Glomerular visceral epithelial cell (primary cell): ENCODE results near the gene TOLLIP.
"Not testable (repeated sequence)": the region's sequence is repeated elsewhere in the genome, so short reads cannot be mapped to it uniquely, and the experiment has no call there.

ENCODE experiments used
- DNase-seq: peaks from one replicate; pipeline ENCODE4 v3.0.0-alpha.2; 2016; ENCODE audit errors: extremely low spot score

TOLLIP gene

GRCh38 chr11:1283091-1283511 is 26.3 kb downstream of the TOLLIP start:
- no peak for DNase-seq

GRCh38 chr11:1281974-1282365 is 27.5 kb downstream of the TOLLIP start:
- no peak for DNase-seq

DNA sequence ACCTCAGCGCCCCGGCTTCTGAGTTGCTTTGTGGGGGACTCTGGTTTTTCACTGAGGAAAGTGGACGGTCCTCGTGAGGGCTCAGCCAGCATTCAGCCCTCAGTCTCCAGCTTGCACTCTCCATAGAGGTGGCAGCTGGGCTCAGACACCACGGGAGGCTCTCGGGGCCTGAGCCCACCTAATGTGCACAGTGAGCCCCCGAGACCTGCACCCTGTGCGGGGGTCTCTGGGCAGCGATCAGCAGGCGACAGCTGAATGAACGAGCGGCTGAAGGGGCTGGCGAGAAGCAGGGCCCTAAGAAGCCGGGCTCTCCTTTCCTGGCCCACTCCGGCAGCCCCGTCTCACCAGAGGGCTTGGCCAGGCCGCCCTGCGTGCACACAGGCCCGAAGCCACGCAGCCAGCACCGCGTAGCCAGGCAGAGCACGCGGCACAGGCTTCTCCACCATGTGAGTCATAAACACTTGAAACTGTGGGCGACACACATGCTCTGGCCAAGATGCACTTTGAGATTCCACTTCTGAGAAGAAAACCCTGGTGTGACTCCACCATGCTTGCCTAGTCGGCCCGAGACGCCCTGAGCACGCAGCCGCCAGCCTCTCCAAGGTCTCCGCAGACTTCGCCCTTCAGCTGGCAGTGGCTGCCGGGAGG is 28.0 kb downstream of the TOLLIP start:
- no peak for DNase-seq

GRCh38 chr11:1280116-1281035 is 29.1 kb downstream of the TOLLIP start:
- DNase-seq: no peak

GRCh38 chr11:1279674-1280055 is 29.8 kb downstream of the TOLLIP start:
- DNase-seq: no peak

DNA sequence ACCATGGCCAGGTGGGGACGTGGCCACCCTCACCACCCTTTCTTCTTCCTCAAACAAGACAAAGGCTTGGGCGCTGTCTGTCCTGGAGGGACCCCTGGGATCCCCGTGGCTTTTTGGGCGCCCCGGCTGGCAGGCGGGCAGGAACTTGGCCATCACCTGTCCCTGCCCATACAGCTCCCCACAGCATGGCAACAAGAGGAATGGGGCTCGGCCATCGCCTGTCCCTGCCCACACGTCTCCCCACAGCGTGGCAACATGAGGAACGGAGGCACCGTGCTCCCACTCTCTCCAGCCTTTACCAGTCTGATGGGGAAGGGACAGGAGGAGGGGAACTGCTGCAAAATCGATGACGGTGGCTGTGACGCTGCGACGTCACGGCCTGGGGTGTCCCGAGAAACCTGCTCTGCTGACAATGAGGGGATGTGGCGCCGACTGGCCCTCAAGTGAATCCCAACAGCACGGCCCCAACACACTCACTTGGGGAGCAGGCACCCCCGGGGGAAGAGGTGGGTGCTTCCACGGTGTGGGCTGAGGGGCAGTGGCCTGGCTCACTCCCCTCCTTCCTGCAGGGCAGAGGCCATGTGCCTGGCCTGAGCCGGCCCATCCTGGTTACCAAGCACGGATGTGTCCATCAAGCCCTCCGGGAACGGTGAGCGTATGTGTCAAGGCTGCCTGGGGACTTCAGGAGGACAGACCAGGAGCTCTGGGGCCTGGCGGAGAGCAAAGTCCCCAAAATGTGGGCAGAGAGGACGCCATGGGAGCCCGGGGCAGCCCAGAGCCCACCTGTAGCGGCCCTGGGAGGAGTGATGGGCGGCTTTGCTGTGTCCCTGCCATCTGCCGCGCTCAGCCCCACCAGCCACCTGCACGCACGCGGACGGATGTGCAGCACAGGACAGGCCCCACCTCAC is 30.4 kb downstream of the TOLLIP start:
- no peak for DNase-seq

GRCh38 chr11:1277936-1278512 is 31.4 kb downstream of the TOLLIP start:
- DNase-seq: no peak

DNA sequence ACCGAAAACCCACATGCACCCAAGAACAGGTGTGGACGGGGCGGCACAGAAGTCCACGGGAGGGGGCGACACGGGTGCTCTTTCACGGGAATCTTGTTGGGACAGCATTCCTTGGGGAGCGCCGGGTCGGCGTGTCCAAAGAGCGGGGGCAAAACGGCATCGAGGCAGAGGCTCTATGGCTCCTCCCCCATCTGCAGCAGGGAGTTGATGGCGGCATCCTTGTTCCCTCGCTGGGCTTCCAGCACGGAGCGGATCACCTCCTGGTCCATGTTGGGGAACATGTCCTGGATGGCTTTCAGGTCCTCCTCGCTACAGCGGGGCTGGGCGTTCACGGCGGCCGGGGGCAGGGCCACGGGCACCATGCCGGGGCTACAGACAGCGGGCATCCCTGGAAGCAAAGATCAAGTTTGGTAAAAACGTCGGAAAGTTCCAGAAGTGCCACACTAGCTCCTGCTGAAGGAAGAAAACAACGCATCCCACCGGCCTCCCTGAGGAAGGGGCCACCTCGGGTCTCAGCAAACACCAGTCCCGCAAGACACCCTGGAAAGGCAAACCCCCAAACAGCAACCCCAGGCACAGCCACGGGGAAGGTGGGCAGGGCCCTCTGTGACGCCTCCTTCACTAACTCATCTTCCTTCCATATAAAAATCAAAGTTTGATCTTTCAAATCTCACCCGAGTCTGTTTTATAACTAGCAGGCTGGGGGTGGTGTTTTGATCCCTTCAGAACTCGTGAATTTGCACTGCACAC is 32.4 kb downstream of the TOLLIP start:
- DNase-seq: no peak

- DNase-seq: no peak
These were observed 33.2 kb downstream of the TOLLIP start for GRCh38 chr11:1276041-1276790.

GRCh38 chr11:1275021-1275420 is 34.4 kb downstream of the TOLLIP start:
- DNase-seq: no peak

DNA sequence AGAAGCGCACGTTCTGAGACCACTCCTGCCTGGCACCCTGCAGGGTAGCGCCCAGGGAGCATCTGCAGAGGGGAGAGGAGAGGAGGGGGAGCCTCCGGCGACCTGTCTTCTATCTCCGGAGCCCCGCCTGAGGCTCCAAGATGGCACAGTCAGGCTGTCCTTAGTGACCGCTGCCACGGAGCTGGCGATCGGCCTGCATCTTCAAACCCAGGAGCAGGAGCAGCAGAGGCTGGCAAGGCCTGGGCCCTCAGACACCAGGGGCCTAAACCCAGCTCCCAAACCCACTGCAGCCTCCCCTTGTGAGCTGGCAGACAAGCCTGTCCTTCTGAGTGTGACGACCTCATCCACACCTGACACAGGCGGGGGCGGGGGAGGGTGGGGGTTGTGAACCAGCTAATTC is 34.9 kb downstream of the TOLLIP start:
- DNase-seq: no peak

DNA sequence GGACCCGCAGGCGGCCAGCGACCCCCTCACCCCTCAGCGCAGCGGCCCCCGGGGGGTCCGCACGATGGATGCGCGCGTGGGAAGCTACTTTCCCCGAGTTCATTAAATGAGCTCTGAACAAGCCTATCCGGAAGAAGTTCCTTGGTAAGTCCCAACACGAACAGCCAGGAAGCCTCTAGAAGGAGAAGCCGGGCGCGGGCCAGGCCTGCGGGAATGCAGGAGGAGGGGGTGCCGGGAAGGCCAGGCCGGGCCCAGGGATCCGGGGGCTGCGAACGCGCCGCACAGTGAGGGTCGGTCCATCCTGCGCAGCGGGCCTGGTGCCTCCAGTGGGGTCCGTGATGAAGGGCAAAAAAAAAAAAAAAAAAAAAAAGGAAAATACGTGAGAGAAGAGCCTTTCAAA is 36.9 kb downstream of the TOLLIP start:
- DNase-seq: no peak

GRCh38 chr11:1271927-1272326 is 37.5 kb downstream of the TOLLIP start:
- no peak for DNase-seq

- DNase-seq: no peak
These were observed 38.0 kb downstream of the TOLLIP start for GRCh38 chr11:1271406-1271805.

GRCh38 chr11:1271002-1271401 is 38.4 kb downstream of the TOLLIP start:
- no peak for DNase-seq

DNA sequence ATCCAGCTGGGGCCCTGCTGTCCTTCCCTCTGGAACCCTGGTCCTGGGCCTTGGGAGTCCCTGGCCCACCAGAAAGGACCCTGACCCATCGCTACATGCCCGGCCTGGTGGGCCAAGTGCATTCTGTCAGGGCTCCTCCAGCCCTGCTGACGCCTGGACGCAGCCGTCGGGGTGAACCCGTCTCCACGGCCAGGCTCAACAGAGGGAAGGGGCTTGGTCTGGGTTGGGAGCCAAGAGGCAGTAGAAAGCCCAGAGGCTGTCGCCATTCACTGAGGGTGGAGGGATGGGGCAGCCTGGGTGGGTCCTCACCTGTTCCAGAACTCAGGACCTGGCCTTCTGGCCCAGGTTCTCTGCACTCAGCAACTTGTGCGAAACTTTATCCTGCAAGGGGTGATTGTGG is 39.0 kb downstream of the TOLLIP start:
- no peak for DNase-seq

DNA sequence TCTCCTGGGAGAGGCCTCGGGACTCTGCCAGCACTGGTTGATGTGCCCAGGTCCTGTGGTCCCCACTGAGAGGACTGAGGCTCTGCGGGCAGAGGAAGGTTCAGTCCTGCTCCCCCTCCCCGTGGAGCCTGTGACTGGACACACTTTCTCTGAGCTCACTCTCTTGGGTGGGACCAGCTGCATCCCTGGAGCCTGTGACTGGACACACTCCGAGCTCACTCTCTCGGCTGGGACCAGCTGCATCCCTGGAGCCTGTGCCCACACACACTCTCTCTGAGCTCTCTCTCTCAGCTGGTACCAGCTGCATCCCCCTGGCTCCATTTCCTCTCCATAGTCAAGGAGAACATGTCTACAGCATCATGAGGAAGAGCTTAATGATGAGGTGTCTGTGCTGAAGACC is 39.5 kb downstream of the TOLLIP start:
- no peak for DNase-seq

DNA sequence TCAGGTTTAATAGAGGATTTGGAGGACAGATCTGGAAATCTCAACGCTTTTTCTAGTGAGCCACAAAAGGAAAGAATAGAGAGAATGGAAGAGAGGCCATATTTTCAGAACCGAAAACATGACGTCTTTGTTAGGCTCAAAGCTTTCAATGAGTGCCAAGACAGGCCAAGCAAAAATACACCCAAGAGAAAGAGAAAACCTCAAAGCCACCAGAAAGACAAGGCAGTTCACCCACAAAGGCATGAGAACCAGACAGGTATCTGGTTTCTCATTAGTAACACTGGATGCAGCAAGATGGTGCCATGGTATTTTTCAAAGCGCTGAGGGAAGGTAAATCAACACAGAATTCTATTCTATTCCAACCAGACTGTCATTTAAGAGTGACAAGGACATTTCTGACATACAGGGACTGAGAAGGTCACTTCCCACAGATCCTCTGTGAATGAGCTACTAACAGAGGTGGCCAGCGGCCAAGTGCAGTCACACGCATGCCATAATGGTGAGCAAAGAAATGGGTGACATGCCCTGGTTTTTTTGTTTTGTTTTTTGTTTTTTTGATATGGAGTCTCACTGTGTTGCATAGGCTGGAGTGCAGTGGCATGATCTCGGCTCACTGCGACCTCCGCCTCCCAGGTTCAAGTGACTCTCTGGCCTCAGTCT is 41.9 kb downstream of the TOLLIP start:
- no peak for DNase-seq

DNA sequence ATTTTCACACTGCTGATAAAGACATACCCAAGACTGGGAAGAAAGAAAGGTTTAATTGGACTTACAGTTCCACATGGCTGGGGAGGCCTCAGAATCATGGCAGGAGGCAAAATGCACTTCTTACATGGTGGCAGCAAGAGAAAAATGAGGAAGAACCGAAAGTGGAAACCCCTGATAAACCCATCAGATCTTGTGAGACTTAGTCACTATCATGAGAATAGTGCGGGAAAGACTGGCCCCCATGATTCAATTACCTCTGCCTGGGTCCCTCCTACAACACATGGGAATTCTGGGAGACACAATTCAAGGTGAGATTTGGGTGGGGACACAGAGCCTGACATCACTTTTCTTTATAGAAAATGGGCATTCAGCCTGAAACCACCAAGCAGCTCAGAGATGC is 42.5 kb downstream of the TOLLIP start:
- not testable (repeated sequence) for DNase-seq

DNA sequence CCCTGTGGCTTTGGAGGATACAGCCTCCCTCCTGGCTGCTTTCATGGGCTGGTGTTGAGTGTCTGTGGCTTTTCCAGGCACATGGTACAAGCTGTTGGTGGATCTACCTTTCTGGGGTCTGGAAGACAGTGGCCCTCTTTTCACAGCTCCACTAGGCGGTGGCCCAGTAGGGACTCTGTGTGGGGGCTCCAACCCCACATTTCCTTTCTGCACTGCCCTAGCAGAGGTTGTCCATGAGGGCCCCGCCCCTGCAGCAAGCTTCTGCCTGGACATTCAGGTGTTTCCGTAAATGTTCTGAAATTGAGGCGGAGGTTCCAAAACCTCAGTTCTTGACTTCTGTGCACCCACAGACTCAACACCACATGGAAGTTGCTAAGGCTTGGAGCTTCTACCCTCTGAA is 44.0 kb downstream of the TOLLIP start:
- not testable (repeated sequence) for DNase-seq
